Astrocyte (in vitro differentiated cells and primary cell): Measurements from ENCODE around the gene ACADL. TPM values are rescaled to one million over a fixed set of nuclear protein-coding genes. Genes with fewer than 3 reads are reported as not detected.

Experiments
- DNase-seq: peaks from one replicate; pipeline ENCODE4 v3.0.0-alpha.2; 2010; ENCODE audit warnings: low read depth
- FAIRE-seq: peaks from 2 replicates; lab custom pipeline; 2011; peaks lifted over from hg19 to GRCh38; lab: Jason Lieb, UNC
- H2AFZ ChIP-seq: 2 replicates; pipeline ENCODE4 v1.6.0; 2012; ENCODE audit warnings: low read depth, low read length, inconsistent platforms
- H3K27ac ChIP-seq: 2 replicates; pipeline ENCODE4 v1.5.1; 2011; ENCODE audit warnings: low read depth, low read length, inconsistent platforms
- H3K27me3 ChIP-seq: 2 replicates; pipeline ENCODE4 v1.6.0; 2011; ENCODE audit warnings: low read length, inconsistent platforms; ENCODE audit not compliant: insufficient read depth
- H3K36me3 ChIP-seq: 2 replicates; pipeline ENCODE4 v1.5.1; 2011; ENCODE audit warnings: low read length, inconsistent platforms; ENCODE audit not compliant: insufficient read depth
- H3K4me1 ChIP-seq: 2 replicates; pipeline ENCODE4 v1.5.1; 2011; ENCODE audit warnings: low read length, inconsistent platforms; ENCODE audit not compliant: insufficient read depth
- H3K4me2 ChIP-seq: 2 replicates; pipeline ENCODE4 v1.6.0; 2012; ENCODE audit warnings: low read length, inconsistent platforms
- H3K4me3 ChIP-seq: 2 replicates; pipeline ENCODE4 v1.5.1; 2011; ENCODE audit warnings: low read depth, mild to moderate bottlenecking, low read length, inconsistent platforms; ENCODE audit not compliant: insufficient read depth
- H3K79me2 ChIP-seq: 2 replicates; pipeline ENCODE4 v1.6.0; 2012; ENCODE audit warnings: mild to moderate bottlenecking, low read length, inconsistent platforms; ENCODE audit not compliant: insufficient read depth
- H3K9ac ChIP-seq: 2 replicates; pipeline ENCODE4 v1.6.0; 2012; ENCODE audit warnings: mild to moderate bottlenecking, low read length, inconsistent platforms
- H3K9me3 ChIP-seq: 2 replicates; pipeline ENCODE4 v1.5.1; 2012; ENCODE audit warnings: low read depth, mild to moderate bottlenecking, low read length, inconsistent platforms; ENCODE audit not compliant: insufficient read depth
- H4K20me1 ChIP-seq: 2 replicates; pipeline ENCODE4 v1.6.0; 2012; ENCODE audit warnings: low read length, inconsistent platforms; ENCODE audit not compliant: insufficient read depth
- H3K27ac Mint-ChIP-seq: one replicate; pipeline ENCODE4 v1.8.0; 2021; ENCODE audit warnings: mild to moderate bottlenecking, mixed read lengths; ENCODE audit not compliant: unreplicated experiment
- H3K27me3 Mint-ChIP-seq: one replicate; pipeline ENCODE4 v1.8.0; 2021; ENCODE audit warnings: low read depth, mixed read lengths; ENCODE audit not compliant: unreplicated experiment
- H3K36me3 Mint-ChIP-seq: one replicate; pipeline ENCODE4 v1.8.0; 2021; ENCODE audit warnings: low read depth, mixed read lengths; ENCODE audit not compliant: unreplicated experiment
- H3K4me1 Mint-ChIP-seq: one replicate; pipeline ENCODE4 v1.8.0; 2021; ENCODE audit warnings: low read depth, mixed read lengths; ENCODE audit not compliant: unreplicated experiment
- H3K4me3 Mint-ChIP-seq: one replicate; pipeline ENCODE4 v1.8.0; 2021; ENCODE audit warnings: mild to moderate bottlenecking, moderate library complexity, mixed read lengths; ENCODE audit not compliant: unreplicated experiment
- H3K9me3 Mint-ChIP-seq: one replicate; pipeline ENCODE4 v1.8.0; 2021; ENCODE audit warnings: mild to moderate bottlenecking, mixed read lengths; ENCODE audit not compliant: unreplicated experiment
- EZH2 ChIP-seq: IDR thresholded peaks from 2 replicates; pipeline ENCODE4 v1.6.1; 2012; ENCODE audit warnings: mild to moderate bottlenecking, low read length, inconsistent platforms; ENCODE audit not compliant: insufficient read depth
- total RNA-seq: library from RNA; stranded (reverse); gene quantifications from 2 replicates; pipeline ENCODE4 v1.2.1, GENCODE V29; 2021
- TF ChIP-seq, protein P1 (sequence below): IDR thresholded peaks from 2 replicates; pipeline ENCODE4 v1.5.1; 2011; ENCODE audit warnings: low read depth, mild to moderate bottlenecking, inconsistent platforms, low read length, moderate library complexity; ENCODE audit not compliant: insufficient read depth

ACADL gene
- total RNA-seq, 1 donor from 2014 or later, result 1.9 TPM

DNA sequence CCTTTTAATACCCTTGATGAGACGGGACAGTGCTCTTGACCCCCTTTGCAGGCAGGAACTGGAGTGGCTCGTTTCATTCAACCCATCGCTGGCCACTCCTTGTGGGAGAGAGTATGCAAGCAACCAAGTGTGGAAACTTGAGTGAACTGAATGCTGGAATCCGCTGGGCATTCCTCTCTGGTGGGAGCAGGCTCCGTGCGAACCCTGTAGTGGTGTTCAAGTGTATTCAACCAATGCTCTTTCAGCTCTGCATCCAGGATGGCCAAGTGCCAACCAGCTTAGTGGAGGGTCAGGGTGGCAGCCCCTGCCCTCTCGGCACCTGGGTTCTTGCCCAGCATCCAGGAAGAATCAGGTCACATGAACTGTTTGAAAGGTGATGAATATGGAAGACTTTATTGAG is 3.3 kb upstream of the ACADL start:
- Mint-ChIP-seq H3K27ac (no peak overlapping the region), H3K4me1 (peaks cover 19% of the 10 kb centered on the region), H3K4me3 (no peak overlapping the region), H3K36me3 (no peaks in the 10 kb centered on the region), H3K9me3 (peaks cover 2% of the 10 kb centered on the region), H3K27me3 (peaks cover 8% of the 10 kb centered on the region)
- no peaks in the 10 kb centered on the region for H3K27me3 ChIP-seq
- FAIRE-seq (no peak), DNase-seq (no peak)
- H2AFZ ChIP-seq, result no peak overlapping the region
- H3K4me1 ChIP-seq, result no peaks in the 10 kb centered on the region
- H3K9me3 ChIP-seq, result no peaks in the 10 kb centered on the region
- H3K9ac ChIP-seq, result no peak overlapping the region
- no peak overlapping the region for H3K4me3 ChIP-seq
- TF ChIP-seq, protein P1, sequence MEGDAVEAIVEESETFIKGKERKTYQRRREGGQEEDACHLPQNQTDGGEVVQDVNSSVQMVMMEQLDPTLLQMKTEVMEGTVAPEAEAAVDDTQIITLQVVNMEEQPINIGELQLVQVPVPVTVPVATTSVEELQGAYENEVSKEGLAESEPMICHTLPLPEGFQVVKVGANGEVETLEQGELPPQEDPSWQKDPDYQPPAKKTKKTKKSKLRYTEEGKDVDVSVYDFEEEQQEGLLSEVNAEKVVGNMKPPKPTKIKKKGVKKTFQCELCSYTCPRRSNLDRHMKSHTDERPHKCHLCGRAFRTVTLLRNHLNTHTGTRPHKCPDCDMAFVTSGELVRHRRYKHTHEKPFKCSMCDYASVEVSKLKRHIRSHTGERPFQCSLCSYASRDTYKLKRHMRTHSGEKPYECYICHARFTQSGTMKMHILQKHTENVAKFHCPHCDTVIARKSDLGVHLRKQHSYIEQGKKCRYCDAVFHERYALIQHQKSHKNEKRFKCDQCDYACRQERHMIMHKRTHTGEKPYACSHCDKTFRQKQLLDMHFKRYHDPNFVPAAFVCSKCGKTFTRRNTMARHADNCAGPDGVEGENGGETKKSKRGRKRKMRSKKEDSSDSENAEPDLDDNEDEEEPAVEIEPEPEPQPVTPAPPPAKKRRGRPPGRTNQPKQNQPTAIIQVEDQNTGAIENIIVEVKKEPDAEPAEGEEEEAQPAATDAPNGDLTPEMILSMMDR, result no peak
- TF ChIP-seq EZH2, result no peak
- no peaks in the 10 kb centered on the region for H3K36me3 ChIP-seq
- no peak overlapping the region for H3K27ac ChIP-seq
- H3K4me2 ChIP-seq, result no peak overlapping the region
- H3K79me2 ChIP-seq, result no peaks in the 10 kb centered on the region
- no peaks in the 10 kb centered on the region for H4K20me1 ChIP-seq

DNA sequence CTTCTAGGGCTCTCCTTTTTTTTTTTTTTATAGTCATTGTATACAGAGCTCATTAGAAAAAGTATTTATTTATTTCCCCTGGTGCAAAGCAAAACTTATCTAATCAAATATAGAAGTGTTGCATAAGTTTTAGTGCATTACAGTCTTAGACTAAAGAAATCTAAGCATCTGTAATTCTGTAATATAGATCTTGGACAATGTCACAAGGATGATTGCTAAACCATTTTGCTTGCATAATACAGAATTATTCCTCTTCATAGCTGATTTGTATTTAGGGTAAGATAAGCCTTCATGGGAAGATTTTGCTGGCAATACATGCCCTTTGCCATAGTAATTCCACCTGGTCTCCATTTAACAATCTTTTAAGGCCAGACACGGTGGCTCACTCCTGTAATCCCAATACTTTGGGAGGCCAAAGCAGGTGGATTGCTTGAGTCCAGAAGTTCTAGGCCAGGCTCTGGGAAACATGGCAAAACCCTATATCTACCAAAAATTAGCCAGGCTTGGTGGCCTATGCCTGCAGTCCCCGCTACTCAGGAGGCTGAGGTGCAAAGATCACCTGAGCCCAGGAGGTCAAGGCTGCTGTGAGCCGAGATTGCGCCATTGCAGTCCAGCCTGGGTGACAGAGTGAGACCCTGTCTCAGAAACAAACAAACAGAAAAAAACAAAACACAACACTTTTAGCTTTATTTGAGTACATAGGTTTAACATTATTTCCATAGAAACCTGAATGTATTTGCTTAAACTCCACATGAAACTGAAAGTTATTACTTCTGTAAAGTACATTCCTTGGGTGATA is 2.2 kb upstream of the ACADL start:
- no peak for TF ChIP-seq EZH2
- TF ChIP-seq, protein P1, result no peak
- H3K4me3 ChIP-seq, result no peak overlapping the region
- Mint-ChIP-seq H3K9me3 (peaks cover 2% of the 10 kb centered on the region), H3K4me3 (no peak overlapping the region), H3K27me3 (peaks cover 9% of the 10 kb centered on the region), H3K27ac (no peak overlapping the region), H3K4me1 (peaks cover 19% of the 10 kb centered on the region), H3K36me3 (no peaks in the 10 kb centered on the region)
- H3K27me3 ChIP-seq, result no peaks in the 10 kb centered on the region
- H4K20me1 ChIP-seq, result no peaks in the 10 kb centered on the region
- H3K4me1 ChIP-seq, result no peaks in the 10 kb centered on the region
- FAIRE-seq (no peak), DNase-seq (no peak)
- no peak overlapping the region for H2AFZ ChIP-seq
- no peaks in the 10 kb centered on the region for H3K9me3 ChIP-seq
- no peaks in the 10 kb centered on the region for H3K79me2 ChIP-seq
- H3K27ac ChIP-seq, result no peak overlapping the region
- no peak overlapping the region for H3K9ac ChIP-seq
- H3K36me3 ChIP-seq, result no peaks in the 10 kb centered on the region
- H3K4me2 ChIP-seq, result no peak overlapping the region

DNA sequence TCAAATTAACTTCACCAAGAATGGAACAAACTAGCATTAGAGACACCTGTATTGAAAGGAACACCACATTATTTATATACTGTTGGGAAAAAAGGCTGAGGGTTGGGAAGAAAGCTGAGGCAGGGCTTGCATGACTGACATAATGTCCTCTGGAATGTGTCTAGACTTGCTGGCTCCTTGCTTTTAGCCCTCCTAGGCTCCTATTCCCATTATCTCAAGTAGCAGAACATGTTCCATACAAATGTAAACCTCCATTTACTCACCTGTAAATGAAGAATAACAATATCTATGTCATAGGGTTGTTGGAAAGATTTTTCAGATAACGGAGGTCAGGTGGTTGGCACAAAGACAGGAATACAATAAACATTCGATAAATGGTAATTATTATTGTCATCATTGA is 976 bp upstream of the ACADL start:
- DNase-seq (no peak), FAIRE-seq (no peak)
- H3K27ac Mint-ChIP-seq, result peak overlapping the region; percentile 95
- H3K27me3 Mint-ChIP-seq, result peaks cover 9% of the 10 kb centered on the region
- H3K9me3 Mint-ChIP-seq, result peaks cover 2% of the 10 kb centered on the region
- H3K4me1 ChIP-seq, result no peaks in the 10 kb centered on the region
- peaks cover 19% of the 10 kb centered on the region for H3K4me1 Mint-ChIP-seq
- H3K36me3 Mint-ChIP-seq, result no peaks in the 10 kb centered on the region
- H3K4me2 ChIP-seq, result no peak overlapping the region
- H3K9ac ChIP-seq, result no peak overlapping the region
- TF ChIP-seq, protein P1, result no peak
- no peak for TF ChIP-seq EZH2
- no peak overlapping the region for H2AFZ ChIP-seq
- H3K27ac ChIP-seq, result no peak overlapping the region
- H3K27me3 ChIP-seq, result no peaks in the 10 kb centered on the region
- H3K4me3 ChIP-seq, result no peak overlapping the region
- no peaks in the 10 kb centered on the region for H4K20me1 ChIP-seq
- no peaks in the 10 kb centered on the region for H3K9me3 ChIP-seq
- H3K79me2 ChIP-seq, result no peaks in the 10 kb centered on the region
- peak overlapping the region; percentile 31 for H3K4me3 Mint-ChIP-seq
- H3K36me3 ChIP-seq, result no peaks in the 10 kb centered on the region
